ENCODE data around the gene ING3.

DNA sequence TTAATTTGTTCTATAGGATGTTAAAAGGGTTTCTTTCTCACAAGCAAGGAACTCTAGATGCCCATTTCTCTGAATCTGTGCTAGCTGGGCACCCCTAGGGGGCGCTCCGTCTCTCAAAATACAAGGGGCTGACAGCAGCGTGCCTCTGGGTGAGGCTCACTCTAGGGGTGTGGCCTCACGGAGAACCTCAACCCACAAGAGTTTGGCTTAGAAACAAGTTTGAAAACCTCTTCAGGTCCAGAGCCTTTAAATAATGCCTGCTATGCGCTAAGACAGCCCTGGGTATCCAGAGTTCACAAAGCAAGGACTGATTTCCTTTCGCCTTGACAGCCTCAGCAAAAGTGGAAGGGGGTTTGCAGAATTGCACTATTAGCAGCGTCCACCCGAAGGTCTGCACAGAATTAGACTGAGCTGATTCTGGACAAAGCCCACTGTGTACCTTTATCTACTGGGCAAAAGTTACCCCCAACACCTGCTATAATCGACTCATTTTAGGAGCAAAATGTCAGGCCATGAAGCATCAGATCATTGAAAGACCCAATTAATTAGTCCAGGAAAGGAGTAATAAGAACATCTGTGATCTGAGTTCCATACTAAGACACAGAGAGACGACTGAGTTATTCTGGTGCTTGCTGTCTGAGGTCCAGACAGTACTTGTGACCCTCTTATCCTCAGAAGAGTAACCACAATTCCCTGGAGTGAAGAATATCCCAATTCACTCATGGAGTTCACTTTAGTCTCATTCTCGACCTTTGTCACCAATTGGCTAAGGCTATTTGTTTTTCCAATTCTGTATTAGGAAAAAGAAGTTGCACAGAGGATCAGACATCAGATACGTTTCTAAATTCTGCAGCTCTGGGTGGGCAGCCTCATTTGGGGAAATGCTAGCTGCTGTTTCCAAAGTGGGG lies 37.4 kb downstream of the ING3 start:
- TF ChIP-seq, protein P1, sequence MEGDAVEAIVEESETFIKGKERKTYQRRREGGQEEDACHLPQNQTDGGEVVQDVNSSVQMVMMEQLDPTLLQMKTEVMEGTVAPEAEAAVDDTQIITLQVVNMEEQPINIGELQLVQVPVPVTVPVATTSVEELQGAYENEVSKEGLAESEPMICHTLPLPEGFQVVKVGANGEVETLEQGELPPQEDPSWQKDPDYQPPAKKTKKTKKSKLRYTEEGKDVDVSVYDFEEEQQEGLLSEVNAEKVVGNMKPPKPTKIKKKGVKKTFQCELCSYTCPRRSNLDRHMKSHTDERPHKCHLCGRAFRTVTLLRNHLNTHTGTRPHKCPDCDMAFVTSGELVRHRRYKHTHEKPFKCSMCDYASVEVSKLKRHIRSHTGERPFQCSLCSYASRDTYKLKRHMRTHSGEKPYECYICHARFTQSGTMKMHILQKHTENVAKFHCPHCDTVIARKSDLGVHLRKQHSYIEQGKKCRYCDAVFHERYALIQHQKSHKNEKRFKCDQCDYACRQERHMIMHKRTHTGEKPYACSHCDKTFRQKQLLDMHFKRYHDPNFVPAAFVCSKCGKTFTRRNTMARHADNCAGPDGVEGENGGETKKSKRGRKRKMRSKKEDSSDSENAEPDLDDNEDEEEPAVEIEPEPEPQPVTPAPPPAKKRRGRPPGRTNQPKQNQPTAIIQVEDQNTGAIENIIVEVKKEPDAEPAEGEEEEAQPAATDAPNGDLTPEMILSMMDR (IDR thresholded peaks at IDR 0.05; ENCODE audit: insufficient read depth, low read length, poor library complexity, severe bottlenecking): peak; percentile 92
- TF ChIP-seq EZH2phosphoT487 (conservative IDR thresholded peaks at IDR 0.05; ENCODE audit: low read length): no peak
